K562 (cell line): ENCODE measurements around the gene CCDC106. TPM values are rescaled to one million over a fixed set of nuclear protein-coding genes. Genes with fewer than 3 reads are reported as not detected.

Experiments used
- ARNT ChIP-seq, 2 experiments: fragments of 450-650 bp; IDR thresholded peaks; 2 replicates each; pipeline ENCODE4 v1.6.1; 2016; ENCODE audit warnings: mild to moderate bottlenecking in 1 of 2
- BRD9 ChIP-seq: fragments of 450-650 bp; IDR thresholded peaks from 2 replicates; pipeline ENCODE4 v1.6.1; 2018; ENCODE audit warnings: low read depth; ENCODE audit not compliant: partially characterized antibody
- FOXJ2 ChIP-seq: fragments of 200-800 bp; sonication (Bioruptor generic); IDR thresholded peaks from 2 replicates; pipeline ENCODE4 v1.6.1; 2016; ENCODE audit warnings: missing genetic modification characterization, missing compliant biosample characterization
- KDM2B ChIP-seq: fragments of 250-450 bp; sonication (Bioruptor Pico); IDR thresholded peaks from 2 replicates; pipeline ENCODE4 v1.8.0; 2021; ENCODE audit warnings: mild to moderate bottlenecking, moderate library complexity
- KHSRP ChIP-seq: fragments of 450-650 bp; IDR thresholded peaks from 2 replicates; pipeline ENCODE4 v1.6.1; 2017
- MGA ChIP-seq: fragments of 450-650 bp; IDR thresholded peaks from 2 replicates; pipeline ENCODE4 v1.6.1; 2016; ENCODE audit warnings: mild to moderate bottlenecking, moderate library complexity
- PML ChIP-seq: IDR thresholded peaks from 2 replicates; pipeline ENCODE4 v1.6.1; 2012; ENCODE audit warnings: low read length, inconsistent platforms
- STAT5A ChIP-seq: IDR thresholded peaks from 2 replicates; pipeline ENCODE4 v1.6.1; 2012; ENCODE audit warnings: low read length, inconsistent platforms, borderline replicate concordance
- TAL1 ChIP-seq: fragments of 450-650 bp; IDR thresholded peaks from 2 replicates; pipeline ENCODE4 v1.6.1; 2016; ENCODE audit warnings: mild to moderate bottlenecking
- ZC3H4 ChIP-seq: sonication (generic); formaldehyde crosslinking; IDR thresholded peaks from 2 replicates; pipeline ENCODE4 v1.9.0; 2021; ENCODE audit warnings: missing genetic modification reagents, borderline replicate concordance
- ZMIZ1 ChIP-seq, 2 experiments: fragments of 150-350 bp in 1 of 2; IDR thresholded peaks; 2 replicates each; pipeline ENCODE4 v1.6.1; 2012 to 2016; ENCODE audit warnings: low read depth in 2 of 2, low read length in 2 of 2, mild to moderate bottlenecking in 1 of 2, moderate library complexity in 1 of 2
- ZNF121 ChIP-seq: sonication (generic); formaldehyde crosslinking; conservative IDR thresholded peaks from 2 replicates; pipeline ENCODE4 v1.8.0; 2022; ENCODE audit warnings: missing genetic modification reagents
- ZNF354B ChIP-seq: fragments of 250-450 bp; sonication (Bioruptor Pico); IDR thresholded peaks from 2 replicates; pipeline ENCODE4 v1.4.0; 2020
- ZNF584 ChIP-seq: fragments of 200-800 bp; sonication (Bioruptor generic); IDR thresholded peaks from 2 replicates; pipeline ENCODE4 v1.6.1; 2016; ENCODE audit warnings: low read depth, mild to moderate bottlenecking, missing genetic modification characterization, missing compliant biosample characterization
- polyA plus RNA-seq, 8 experiments: library from polyadenylated mRNA; depleted of rRNA in 4 of 8; stranded (reverse) in 5 of 8; unstranded in 3 of 8; fragments of >200 nt; fragmentation: Nextera tagmentation in 2 of 8; fragmentation: Illumina TruSeq in 1 of 8; extraction: Ambion mirVana in 2 of 8; extraction: Trizol in 1 of 8; gene quantifications; 2 replicates each; pipeline versions ENCODE4 v1.2.1 to v1.2.3, GENCODE V29; 2011 to 2014; ENCODE audit warnings: inconsistent platforms in 1 of 8, missing spikeins in 1 of 8
- total RNA-seq, 7 experiments: library from RNA; depleted of rRNA in 6 of 7; stranded (reverse); fragments of >200 nt in 6 of 7; fragmentation: Illumina TruSeq in 2 of 7; extraction: Trizol in 2 of 7; gene quantifications; 2 replicates each; pipeline versions ENCODE4 v1.2.1 to v1.2.3, GENCODE V29; 2011 to 2021; ENCODE audit warnings: low replicate concordance in 1 of 7

Gene CCDC106
- total and polyA plus RNA-seq, 9 of the 15 experiments (the other 6 are each of a cell fraction or from before 2014, with no cell fraction given) = 0.10 to 27.5 (median 15.0) TPM; not detected in 1

GRCh38 chr19:55702131-55702627 lies 54.2 kb downstream of the CCDC106 start (continued):
- TF ChIP-seq ZMIZ1 (IDR thresholded peaks at IDR 0.05; ENCODE audit: low read depth in 2 of 2, low read length in 2 of 2) (peak in 1 of 2 experiments; percentile 71; a peak in 1 of 4 replicates), ARNT (IDR thresholded peaks at IDR 0.05) (0 out of 4 replicates have a peak, but pooled peaks of 1 of the 2 experiments have one; percentile 39), TAL1 (peak; percentile 93), MGA (peak; percentile 73), ZNF584 (CRISPR knock-in tag) (0 out of 2 replicates have a peak, but pooled peaks have one; percentile 67), STAT5A (peak; percentile 82), KHSRP (0 out of 2 replicates have a peak, but pooled peaks have one; percentile 16), ZC3H4 (no peak), KDM2B (no peak), BRD9 (no peak), ZNF121 (CRISPR knock-in tag) (no peak), PML (peak; percentile 85), ZNF354B (CRISPR knock-in tag) (no peak), FOXJ2 (tag) (no peak)
